ENCODE data around the gene C12orf42. TPM values are rescaled to one million over a fixed set of nuclear protein-coding genes. Genes with fewer than 3 reads are reported as not detected.

The C12orf42 gene
- total RNA-seq, 1 experiment from 2014 or later = not detected

DNA sequence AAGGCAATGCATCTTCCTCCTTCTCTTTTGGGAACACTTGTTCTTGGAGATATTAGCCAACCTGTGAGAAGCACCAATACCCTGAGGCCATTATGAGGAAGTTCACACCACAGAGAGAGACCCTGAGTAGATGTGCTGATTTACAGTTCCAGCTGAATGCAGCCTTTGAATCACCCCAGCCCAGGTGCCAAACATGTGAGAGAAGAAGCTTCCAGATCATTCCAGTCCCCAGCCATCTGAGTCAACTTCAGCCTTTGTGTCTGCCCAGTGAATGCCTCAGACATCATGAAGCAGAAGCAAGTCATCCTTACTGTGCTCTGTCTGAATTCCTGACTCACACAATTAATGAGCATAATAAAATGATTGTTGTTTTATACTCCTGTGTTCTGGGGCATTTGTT, 25.1 kb downstream of the C12orf42 start:
- Histone ChIP-seq H3T11ph (ENCODE audit: low read length) (no peak overlapping the region), H4K5ac (ENCODE audit: insufficient read length, low read depth, low read length) (no peak overlapping the region), H3K79me1 (ENCODE audit: insufficient read depth, low read depth, low read length, poor library complexity, severe bottlenecking) (no peaks in the 10 kb centered on the region), H3K79me2 (ENCODE audit: insufficient read depth, low read length) (no peaks in the 10 kb centered on the region), H2AK5ac (ENCODE audit: insufficient read length, low read length) (no peak overlapping the region), H4K91ac (ENCODE audit: insufficient read length, low read depth, low read length) (no peak overlapping the region), H3K4me1 (ENCODE audit: insufficient read depth, low read length) (peaks cover 4% of the 10 kb centered on the region; the same call in 1 of the 2 replicates), H4K8ac (replicated peaks; ENCODE audit: insufficient read length, low read depth, low read length) (no peak overlapping the region), H3K27me3 (ENCODE audit: insufficient read depth, low read length) (no peaks in the 10 kb centered on the region), H2BK12ac (ENCODE audit: insufficient read length, low read depth, low read length) (no peak overlapping the region), H2BK5ac (ENCODE audit: insufficient read length, low read length) (no peak overlapping the region), H2BK120ac (ENCODE audit: low read depth, low read length, poor library complexity, severe bottlenecking) (no peak overlapping the region), H2BK15ac (ENCODE audit: low read depth, low read length) (no peak overlapping the region), H3K27ac (ENCODE audit: insufficient read length, low read depth, low read length) (no peak overlapping the region), H3K23ac (ENCODE audit: insufficient read length, low read depth, low read length) (no peak overlapping the region), H3K14ac (ENCODE audit: insufficient read depth, low read length) (no peak overlapping the region), H3K23me2 (ENCODE audit: insufficient read length, low read depth, low read length, poor library complexity, severe bottlenecking) (no peaks in the 10 kb centered on the region), H3K9ac (ENCODE audit: extremely low read depth, insufficient read length, low read length) (no peak overlapping the region), H3K4ac (ENCODE audit: low read depth, low read length) (no peak overlapping the region), H3K18ac (ENCODE audit: insufficient read length, low read depth, low read length) (no peak overlapping the region), H3K4me2 (ENCODE audit: insufficient read depth, insufficient read length, low read length) (no peak overlapping the region), H3K9me3 (ENCODE audit: control insufficient read depth, low read depth, low read length) (no peaks in the 10 kb centered on the region), H4K20me1 (ENCODE audit: control insufficient read depth, insufficient read depth, insufficient read length) (no peaks in the 10 kb centered on the region), H3K56ac (ENCODE audit: insufficient read length, low read depth, low read length) (no peak overlapping the region), H2AFZ (ENCODE audit: low read length) (no peak overlapping the region), H2BK20ac (ENCODE audit: low read depth, low read length, poor library complexity, severe bottlenecking) (no peak overlapping the region)
- Mint-ChIP-seq H3K27me3 (ENCODE audit: low read depth) (peaks cover 4% of the 10 kb centered on the region; the same call in 1 of the 2 replicates), H3K27ac (no peak overlapping the region), H3K4me3 (no peak overlapping the region), H3K9me3 (no peaks in the 10 kb centered on the region; a peak in 1 of 5 replicates), H3K4me1 (peaks cover 17 to 23% of the 10 kb centered on the region in 2 experiments), H3K36me3 (ENCODE audit: insufficient read depth in 1 of 3, low read depth in 3 of 3) (no peaks in the 10 kb centered on the region)
- DNase-seq = no peak
- TF ChIP-seq, protein P1, sequence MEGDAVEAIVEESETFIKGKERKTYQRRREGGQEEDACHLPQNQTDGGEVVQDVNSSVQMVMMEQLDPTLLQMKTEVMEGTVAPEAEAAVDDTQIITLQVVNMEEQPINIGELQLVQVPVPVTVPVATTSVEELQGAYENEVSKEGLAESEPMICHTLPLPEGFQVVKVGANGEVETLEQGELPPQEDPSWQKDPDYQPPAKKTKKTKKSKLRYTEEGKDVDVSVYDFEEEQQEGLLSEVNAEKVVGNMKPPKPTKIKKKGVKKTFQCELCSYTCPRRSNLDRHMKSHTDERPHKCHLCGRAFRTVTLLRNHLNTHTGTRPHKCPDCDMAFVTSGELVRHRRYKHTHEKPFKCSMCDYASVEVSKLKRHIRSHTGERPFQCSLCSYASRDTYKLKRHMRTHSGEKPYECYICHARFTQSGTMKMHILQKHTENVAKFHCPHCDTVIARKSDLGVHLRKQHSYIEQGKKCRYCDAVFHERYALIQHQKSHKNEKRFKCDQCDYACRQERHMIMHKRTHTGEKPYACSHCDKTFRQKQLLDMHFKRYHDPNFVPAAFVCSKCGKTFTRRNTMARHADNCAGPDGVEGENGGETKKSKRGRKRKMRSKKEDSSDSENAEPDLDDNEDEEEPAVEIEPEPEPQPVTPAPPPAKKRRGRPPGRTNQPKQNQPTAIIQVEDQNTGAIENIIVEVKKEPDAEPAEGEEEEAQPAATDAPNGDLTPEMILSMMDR (conservative IDR thresholded peaks at IDR 0.05) = no peak
